SKM-1 (cell line): ENCODE data around the gene INSIG1.

Experiments
- DNase-seq: peaks from one replicate; lab custom pipeline; 2025; ENCODE audit not compliant: unreplicated experiment; lab: John Stamatoyannopoulos, UW

The INSIG1 gene

DNA sequence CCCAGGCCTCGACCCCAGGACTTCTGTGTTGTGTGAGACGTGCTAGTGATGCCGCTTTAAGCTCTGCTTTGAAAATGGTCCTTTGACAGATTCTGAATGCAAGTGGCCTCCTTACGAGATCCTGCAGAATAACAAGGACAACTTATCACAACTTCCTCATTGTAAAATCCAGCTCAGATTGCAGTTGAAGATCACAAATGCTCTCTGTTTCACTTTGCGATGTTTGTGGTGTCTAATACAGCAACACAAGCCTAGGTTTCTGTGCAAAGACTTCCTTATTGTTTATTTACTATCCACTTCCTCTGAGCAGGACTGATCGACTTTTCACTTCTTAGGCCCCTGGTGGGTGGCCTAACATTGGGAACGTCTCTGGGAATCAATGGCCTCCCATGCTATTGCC, 31.7 kb upstream of the INSIG1 start:
- no peak for DNase-seq

DNA sequence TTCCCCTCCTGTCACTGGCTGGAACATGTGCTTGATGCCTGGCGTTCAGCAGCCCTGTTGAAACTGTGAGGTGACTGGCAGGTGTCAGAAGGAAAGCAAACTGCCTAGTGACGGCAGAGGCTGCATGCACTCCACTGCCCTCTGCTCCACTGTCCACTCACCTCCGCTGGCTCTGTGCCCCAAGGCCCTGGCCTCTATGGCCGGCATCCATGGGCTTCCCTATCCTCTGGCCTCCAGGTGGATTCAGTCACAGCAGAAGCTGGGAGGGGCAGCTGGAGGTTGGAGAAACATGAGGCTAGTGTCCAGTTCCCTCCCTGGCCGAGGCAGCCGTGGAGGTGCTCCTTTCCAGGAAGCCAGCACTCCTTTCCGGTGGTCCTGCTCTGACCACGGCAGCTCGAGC, 31.2 kb upstream of the INSIG1 start:
- DNase-seq = no peak

DNA sequence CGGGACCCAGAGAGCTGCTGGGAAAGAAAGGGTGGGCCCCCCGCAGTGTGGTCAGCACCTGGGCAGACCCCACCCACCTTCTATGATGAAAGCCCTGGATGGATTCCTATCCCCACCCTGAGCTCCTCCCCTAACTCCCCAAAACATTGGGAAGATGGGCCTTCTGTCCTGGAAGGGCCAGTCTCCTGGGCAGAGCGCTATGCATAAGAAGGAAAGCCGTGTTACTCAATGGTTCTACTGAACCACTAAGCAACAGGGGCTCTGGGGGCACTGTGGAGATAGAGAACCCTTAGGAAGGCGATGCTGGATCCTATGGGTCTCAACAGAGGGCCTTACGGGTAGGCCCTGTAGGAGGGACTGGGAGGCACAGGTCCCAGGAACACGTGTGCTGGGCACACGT, 30.7 kb upstream of the INSIG1 start:
- no peak for DNase-seq

DNA sequence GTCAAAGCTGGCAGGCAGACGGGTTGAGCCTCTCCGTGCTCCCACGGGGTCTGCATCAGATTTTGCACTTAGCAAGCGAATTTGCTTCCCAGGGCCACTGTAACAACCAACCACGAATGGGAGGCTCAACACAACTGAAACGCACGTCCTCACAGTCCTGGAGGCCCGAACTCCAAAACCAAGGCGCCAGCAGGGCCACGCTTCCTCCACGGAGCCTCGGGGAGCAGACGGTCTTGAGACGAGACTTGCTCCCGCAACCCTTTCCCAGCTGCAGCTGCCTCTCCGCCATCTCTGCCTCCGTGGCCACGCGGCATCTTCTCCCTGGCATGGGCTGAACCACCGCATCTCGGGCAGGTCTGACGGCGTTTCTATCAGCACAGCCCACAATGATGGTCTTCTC, 30.2 kb upstream of the INSIG1 start:
- no peak for DNase-seq

DNA sequence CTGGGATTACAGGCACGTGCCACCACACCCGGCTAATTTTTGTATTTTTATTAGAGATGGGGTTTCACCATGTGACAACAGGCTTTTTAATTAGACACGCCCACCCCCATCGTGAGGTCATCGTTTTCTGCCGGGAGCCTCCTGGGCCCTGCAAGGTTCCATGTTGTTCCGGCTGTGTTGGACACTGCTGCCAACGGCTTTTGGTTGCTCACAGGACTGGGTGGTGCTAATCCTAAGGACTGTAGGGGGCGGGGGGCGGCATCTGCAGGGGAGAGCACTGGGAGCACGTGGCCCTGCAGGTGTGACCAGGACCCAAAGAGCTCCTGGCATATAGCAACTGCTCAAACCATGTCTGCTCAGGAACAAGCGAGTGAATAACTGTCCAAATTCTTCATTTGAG, 29.5 kb upstream of the INSIG1 start:
- DNase-seq = no peak

DNA sequence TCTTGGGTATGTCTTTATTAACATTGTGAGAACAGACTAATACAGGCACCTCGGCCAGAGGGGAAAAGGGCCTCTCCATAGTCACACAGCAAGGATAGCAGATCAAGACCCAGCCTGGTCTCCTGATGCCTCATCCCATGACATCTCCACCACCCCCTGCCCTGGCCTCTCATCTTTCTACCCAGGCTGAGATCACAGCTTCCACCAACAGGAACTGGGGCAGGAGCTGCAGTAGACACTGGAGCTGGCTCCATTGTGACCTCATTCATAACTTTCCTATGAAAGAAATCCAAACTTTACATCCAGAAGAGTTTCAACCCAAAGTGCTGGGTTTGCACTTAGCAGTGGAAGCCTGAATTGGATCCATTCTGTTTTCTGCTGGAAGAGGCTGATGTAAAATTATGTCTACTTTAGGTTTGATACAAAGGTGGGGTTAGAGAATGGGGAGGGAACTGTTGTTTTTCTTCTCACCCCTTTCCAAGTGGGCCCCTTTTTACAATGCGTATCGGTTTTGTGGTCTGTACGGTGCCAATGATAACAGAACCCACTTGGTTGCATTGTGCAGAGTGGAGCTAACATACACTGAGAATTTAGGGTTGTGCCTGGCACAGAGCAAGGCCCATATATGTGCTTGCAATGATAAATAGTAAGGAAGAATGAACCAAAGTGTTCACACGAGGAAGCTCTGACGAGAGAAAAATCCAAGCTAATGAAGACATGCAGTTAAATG, 28.6 kb upstream of the INSIG1 start:
- no peak for DNase-seq

DNA sequence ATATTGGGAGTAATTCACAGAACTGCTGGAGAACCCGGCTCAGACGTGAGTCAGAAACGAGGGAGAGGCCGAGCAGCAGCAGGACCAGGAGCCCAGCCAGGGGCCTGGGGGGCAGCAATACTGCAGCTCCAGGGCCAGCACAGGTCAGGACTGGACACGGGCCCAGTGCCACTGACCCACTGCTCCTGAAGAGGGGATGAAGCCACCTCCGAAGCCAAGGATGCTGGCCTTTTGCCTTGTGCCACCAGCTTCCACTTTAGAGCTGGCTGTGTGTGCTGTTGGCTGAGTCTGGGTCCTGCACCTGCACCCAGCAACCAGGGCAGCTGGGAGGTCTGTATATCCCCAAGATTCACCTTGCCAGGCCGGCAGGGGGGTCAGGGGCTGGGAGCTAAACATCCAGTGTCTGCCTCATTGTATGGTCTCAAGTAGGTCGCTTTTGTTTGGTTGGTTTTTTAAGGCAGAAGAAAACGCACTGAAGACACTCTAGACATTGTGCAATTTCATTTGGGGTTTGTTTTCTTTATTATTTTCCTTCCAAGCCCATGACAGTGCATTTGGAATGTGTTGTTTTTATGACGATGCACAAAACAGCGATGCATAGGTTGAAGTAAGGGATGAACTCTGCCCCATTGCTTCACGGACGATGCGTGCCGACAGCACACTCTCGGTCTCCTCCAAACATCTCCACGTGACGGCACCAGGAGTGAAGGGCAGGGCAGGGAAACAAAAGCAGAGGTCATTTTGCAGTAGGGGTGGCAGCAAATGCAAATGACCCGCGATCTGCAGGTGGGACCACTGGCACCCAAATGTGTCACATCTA, 27.7 kb upstream of the INSIG1 start:
- DNase-seq = no peak

DNA sequence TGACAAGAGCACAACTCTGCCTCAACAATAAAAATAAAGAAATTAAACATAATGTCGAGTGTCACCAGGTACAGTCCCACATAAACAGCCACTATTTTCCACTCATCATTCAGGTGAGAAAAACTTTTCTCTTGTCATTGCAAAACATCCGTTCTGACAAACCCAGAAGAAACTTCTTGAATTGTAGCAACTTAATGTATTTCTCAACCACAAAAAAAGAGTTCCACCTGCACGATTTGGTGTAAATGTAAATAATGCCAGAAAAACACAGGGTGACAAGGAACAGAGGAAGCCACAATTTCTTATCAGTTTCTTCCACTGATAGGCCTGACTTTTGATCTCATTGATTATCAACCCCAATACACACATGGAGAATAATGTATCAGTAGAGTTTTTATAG, 26.8 kb upstream of the INSIG1 start:
- no peak for DNase-seq

DNA sequence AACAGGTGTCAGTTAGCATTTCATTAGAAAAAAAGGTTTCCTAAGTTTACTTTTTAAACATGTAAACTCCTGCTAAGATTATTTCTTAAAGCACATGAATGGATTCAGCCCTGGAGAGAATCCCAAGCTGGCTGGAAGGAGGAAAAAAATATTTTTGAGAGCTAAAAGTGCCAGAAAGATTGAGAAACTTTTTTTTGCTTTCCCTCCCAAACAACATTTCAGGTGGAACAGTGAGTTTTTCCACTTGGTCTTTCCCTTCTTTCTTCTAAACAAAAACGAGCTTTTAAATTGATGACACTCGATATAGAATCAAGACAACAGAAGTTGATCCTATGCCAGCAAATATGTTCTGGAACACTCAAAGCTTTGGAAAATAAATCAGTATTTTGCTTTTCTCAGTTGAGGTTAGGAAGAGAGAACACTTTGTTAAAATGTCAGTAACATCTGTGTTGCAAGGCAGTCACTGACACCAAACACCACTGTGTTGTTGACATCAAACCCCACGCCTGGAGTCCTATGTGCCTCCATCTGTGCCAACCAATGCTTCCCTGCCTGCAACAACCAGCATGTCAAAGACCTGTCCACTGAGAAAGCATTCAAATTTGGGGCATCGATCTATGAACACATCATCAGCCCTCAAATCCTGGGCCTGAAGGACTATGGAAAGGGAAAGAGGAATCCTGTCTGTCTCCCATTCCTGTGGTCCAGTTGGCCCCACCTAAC, 22.9 kb upstream of the INSIG1 start:
- no peak for DNase-seq

DNA sequence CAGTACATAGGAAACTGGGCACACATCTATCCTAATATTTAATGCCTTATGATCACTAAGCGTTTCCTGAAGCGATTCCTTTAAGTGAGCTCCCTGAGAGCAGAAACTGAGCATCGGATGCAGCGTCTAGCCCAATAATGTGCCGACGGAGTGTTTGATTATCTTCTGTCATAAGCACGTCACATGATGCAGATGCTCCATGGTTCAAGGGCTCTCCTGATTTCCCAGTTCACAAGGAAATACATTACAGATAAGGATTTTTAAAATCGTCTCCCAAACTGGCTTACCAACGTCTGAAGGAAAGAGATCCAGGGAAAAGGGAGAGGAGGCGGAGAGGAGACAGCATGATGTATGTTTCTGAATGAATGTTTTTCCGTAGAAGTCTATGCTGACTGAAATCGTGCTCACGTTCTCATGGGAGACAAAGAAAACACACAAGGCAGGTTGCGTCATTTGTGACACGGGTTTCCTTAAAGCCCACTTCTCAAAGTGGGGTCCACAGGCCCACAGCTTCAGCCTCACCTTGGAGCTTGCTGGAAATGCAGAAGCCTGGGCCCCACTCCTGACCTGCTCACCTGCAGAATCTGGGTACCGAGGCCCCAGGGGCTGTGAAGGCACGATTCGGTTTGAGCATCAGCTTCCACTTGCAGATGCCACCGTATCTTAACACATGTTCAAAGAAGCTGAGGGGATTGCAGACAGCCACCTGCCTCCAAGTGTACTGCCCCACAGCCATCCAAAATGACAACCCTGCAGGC, 21.5 kb upstream of the INSIG1 start:
- no peak for DNase-seq

DNA sequence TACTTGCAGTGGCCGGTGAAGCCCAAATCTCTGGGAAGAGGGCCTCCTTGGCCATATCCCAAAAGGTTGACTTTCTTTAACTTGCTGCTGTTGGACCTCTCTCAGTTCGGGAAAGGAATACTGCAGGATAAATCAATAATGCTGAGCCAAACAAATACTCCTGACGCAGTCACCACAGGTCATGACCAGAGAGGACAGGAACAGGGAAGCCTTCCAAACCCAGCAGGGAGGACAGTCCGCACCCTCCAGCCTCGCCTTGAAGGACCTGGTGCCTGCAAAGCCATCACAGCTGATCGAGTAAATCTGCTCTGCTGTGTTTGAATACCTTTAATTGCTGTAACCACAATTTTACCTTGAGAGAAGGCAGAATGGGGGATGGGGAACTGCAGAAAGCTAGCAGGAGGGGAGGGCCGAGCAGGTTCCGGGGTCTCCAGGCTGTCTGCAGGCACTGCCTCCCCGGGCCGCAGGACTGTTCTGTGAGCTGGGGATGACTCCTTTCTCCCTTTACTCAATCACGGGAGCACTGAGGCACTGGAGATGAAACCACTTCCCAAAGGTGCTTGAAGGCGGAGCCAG, 20.8 kb upstream of the INSIG1 start:
- DNase-seq = no peak

DNA sequence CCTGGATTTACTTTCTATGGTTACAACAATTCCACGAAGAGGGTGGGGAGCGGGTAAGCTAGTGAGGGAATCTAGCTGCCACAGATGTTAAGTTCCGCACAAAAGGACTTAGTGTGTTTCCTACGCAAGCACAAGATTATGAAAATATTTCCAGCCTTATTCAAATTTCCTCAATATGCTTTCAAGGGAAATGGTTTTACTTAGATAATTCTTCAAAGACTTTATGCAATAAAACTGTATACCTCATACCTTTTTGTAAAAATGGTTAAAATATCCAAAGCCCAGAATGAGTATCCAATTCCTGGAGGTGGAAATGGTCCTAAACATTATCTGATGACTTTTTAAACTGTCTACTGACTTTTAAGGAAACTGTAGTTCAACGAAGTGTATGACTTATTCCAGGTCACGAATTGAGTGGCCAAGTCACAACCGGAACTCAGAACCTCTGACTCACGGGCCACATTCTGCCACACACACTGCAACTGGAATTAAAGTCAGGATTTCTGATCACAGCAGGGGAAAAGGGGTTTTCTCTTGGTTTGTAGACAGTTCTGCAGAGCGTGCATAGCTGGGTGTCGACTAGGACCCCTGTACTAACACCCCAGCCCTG, 20.2 kb upstream of the INSIG1 start:
- no peak for DNase-seq

DNA sequence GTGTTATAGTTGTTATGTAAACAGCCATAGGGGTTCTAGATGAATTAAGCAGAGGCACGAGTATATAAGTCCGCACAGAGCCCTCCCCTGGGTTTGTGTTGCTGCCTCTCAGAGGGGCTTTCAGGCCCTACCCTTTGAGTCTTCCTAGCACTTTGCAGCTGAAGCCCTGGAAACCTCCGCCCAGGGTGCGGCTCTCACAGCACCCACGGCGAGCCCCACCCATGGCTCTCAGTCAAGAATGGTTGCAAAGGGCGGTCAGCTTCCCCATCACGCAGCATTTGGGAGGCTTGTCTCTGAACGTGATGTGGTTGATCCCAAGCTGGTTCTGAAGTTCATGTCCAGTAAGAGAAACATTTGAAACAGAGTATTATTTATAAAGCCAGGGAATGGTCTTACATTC, 18.8 kb upstream of the INSIG1 start:
- no peak for DNase-seq

DNA sequence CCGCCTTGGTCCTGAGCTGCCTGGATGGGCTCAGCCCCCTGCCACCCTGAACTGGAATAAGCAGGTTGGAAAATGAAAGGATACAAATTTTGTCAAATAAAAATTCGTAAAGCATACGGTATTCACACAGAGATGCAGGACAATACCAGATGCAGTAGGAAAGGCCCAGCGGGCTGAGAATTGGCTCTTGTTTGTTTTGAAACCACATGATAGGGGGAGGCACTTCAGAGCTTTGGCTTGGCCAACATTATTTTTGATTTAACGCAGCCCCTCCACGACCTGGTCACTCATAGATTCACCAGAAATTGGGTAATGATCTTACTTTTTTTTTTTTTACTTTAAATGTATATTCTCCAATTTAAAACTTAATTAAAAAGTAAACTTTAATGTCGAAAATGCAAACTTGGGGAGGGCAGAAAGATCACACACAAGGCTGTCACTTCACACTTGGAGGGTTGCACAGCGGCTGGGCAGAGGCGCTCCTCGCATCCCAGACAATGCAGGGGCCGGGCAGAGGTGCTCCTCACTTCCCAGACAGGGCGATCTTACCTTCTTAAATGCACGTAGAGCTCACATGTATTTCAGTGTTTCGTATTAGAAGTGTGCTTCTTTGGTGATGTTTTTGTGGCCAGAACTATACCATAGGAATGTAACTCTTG, 17.8 kb upstream of the INSIG1 start:
- DNase-seq = no peak

DNA sequence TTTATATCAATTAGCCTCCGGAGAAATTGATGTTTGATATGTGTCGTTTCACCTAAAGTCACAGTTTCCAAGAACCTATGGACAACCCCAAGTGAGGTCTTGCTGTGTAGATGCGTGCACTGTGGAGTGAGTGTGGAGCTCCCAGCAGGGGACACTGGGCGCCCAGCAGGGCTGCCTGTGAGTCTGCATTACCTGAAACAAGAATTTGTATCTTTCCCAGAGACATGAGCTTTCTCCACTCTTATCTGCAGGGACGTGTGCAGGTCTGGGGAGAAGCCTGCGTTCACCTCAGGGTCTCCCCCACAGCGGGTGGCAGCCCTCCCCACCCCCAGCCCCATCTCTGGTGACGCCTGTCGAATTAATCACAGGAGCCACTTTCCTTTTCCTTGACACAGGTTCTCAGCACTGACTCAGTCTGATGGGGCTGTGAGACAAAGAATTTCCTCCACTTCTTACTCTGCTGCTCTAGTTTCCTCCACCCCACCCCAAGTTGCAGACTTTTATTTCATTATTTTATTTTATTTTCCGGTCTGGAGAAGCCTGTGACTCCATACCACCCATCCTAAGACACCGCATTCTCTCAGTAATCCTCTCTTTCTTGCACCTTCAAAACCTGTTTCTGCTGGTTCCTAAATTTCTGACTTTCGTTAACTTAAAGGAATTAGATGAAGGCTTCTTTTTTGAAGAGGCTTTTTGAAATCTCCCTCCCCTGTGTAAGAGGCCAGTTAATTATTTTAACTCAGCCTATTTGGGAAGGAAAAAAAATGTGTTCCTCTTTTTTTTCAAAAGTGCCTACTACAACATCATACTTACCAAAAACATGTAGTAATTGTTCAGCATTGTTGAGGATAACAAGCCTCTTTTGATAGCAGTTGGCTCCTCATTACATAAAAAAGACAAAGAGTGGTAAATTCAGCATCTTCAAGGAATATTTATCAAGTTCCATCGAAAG, 17.0 kb upstream of the INSIG1 start:
- DNase-seq = no peak

DNA sequence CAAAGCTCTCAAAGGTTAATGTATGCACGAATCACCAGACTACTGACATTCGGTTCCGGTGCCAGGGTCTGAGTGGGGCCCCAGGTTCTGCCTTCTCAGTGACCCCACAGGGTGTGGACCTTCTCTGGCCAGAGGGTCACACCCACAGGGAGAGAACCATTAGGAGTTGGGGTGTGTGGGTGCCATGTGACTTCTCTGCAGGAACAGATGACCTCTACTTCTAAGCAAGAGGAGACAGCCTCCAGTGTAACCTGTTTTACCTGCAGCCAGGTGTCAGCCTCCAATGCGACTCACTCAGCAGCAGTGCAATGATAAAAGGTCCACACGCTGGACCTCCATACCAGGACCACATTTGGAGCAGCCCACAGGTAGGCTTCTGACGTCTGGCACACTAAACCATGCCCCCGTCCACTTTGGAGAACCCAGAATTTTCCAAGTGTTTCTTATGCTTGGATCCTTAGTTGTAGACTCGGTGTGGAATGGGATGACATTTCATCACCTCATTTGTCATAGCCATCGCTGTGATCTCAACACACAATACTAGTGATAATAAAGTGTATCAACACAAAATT, 16.2 kb upstream of the INSIG1 start:
- DNase-seq = no peak

DNA sequence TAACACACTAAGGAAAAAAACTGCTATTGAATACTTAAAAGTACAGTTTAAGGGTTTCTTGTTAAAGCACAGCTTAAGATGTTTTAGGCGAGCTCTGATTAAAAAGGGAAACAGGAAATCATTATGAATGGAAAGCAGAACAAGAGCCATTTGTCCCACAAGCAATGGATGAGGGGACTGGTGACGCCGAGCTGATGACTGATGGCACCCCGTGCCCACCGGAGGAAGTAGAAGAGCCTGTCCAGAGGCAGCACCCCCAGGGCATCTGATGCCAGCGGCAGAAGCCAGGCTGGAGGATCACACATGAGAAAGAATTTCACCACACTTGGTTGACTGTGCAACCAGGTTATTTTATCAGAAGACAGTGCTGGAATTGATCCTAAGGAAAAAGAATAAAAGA, 15.0 kb upstream of the INSIG1 start:
- DNase-seq = no peak

DNA sequence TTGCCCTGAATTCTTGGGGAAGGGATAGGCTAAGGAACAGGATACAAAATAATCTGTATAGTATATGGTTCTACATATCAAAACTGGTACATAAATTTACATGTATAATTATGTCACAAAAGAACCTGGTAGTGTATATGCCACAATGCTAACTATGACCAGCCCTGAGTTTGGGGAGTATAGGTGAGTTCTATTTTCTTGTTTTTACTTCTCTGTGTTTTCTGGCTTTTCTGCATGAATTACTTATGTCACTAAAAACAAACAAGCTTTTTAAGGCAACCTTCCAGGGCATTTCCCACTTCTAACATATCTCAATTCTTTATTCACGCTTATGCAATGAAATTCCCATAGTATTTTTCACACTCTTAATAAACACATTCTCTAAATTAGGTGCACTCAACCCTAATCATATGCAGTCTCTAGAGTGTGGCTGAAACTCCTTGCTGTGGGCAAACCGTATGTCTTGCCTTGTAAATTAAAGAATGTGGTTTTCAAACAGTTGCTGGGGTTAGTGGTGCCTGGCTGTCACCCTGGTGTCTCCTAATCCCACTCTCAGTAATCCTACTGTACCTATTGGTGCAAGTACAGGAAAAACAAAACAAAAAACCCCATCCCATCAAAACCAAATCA, 14.0 kb upstream of the INSIG1 start:
- no peak for DNase-seq
